ENCODE measurements around the gene RAD52. TPM values are rescaled to one million over a fixed set of nuclear protein-coding genes. Genes with fewer than 3 reads are reported as not detected.

The RAD52 gene
- total RNA-seq, 1 donor = 10.8 TPM

DNA sequence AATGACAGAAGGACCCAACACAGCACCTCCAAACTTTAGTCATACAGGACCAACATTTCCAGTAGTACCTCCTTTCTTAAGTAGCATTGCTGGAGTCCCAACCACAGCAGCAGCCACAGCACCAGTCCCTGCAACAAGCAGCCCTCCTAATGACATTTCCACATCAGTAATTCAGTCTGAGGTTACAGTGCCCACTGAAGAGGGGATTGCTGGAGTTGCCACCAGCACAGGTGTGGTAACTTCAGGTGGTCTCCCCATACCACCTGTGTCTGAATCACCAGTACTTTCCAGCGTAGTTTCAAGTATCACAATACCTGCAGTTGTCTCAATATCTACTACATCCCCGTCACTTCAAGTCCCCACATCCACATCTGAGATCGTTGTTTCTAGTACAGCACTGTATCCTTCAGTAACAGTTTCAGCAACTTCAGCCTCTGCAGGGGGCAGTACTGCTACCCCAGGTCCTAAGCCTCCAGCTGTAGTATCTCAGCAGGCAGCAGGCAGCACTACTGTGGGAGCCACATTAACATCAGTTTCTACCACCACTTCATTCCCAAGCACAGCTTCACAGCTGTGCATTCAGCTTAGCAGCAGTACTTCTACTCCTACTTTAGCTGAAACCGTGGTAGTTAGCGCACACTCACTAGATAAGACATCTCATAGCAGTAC is 64.6 kb downstream of the RAD52 start:
- no peak for DNase-seq (ENCODE audit: low read depth)
- no peak overlapping the region for H3K4me3 ChIP-seq (ENCODE audit: low read depth, low read length)
- TF ChIP-seq, protein P1, sequence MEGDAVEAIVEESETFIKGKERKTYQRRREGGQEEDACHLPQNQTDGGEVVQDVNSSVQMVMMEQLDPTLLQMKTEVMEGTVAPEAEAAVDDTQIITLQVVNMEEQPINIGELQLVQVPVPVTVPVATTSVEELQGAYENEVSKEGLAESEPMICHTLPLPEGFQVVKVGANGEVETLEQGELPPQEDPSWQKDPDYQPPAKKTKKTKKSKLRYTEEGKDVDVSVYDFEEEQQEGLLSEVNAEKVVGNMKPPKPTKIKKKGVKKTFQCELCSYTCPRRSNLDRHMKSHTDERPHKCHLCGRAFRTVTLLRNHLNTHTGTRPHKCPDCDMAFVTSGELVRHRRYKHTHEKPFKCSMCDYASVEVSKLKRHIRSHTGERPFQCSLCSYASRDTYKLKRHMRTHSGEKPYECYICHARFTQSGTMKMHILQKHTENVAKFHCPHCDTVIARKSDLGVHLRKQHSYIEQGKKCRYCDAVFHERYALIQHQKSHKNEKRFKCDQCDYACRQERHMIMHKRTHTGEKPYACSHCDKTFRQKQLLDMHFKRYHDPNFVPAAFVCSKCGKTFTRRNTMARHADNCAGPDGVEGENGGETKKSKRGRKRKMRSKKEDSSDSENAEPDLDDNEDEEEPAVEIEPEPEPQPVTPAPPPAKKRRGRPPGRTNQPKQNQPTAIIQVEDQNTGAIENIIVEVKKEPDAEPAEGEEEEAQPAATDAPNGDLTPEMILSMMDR (IDR thresholded peaks at IDR 0.05; ENCODE audit: insufficient read depth, low read length) = no peak

DNA sequence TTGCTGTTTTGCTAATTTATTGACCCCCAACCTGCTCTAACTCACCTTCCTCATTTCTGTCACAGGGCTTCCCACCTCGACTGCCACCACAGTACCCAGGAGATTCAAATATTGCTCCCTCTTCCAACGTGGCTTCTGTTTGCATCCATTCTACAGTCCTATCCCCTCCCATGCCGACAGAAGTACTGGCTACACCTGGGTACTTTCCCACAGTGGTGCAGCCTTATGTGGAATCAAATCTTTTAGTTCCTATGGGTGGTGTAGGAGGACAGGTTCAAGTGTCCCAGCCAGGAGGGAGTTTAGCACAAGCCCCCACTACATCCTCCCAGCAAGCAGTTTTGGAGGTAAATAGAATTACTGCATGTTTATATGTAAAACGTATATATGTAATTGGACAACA is 68.8 kb downstream of the RAD52 start:
- no peak overlapping the region for H3K4me3 ChIP-seq (ENCODE audit: low read depth, low read length)
- TF ChIP-seq, protein P1 (IDR thresholded peaks at IDR 0.05; ENCODE audit: insufficient read depth, low read length) = no peak
- no peak for DNase-seq (ENCODE audit: low read depth)

DNA sequence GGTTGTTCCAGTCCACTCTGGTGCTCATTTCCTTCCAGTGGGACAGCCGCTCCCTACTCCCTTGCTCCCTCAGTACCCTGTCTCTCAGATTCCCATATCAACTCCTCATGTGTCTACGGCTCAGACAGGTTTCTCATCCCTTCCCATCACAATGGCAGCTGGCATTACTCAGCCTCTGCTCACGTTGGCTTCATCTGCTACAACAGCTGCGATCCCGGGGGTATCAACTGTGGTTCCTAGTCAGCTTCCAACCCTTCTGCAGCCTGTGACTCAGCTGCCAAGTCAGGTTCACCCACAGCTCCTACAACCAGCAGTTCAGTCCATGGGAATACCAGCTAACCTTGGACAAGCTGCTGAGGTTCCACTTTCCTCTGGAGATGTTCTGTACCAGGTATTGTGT is 69.9 kb downstream of the RAD52 start:
- DNase-seq (ENCODE audit: low read depth) = peak; percentile 53
- H3K4me3 ChIP-seq (ENCODE audit: low read depth, low read length) = no peak overlapping the region
- TF ChIP-seq, protein P1 (IDR thresholded peaks at IDR 0.05; ENCODE audit: insufficient read depth, low read length) = no peak

DNA sequence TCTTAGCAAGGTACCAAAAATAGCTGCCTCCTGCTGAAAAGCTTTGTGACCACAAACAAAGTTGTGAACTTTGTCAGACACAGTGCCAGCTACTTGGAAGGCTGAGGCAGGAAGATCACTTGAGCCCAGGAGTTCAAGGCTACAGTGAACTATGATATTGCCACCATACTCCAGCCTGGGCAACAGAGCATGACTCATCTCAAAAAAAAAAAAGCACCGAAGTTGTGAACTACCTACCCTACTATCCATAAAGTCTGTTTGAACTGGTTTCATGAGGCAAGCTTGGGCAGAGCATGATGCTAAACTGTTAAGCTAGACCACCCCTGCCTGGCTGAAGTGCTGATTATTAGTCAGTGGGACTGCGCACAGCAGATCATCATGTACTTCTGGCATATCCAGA is 75.5 kb downstream of the RAD52 start:
- no peak for DNase-seq (ENCODE audit: low read depth)
- H3K4me3 ChIP-seq (ENCODE audit: low read depth, low read length) = no peak overlapping the region
- TF ChIP-seq, protein P1 (IDR thresholded peaks at IDR 0.05; ENCODE audit: insufficient read depth, low read length) = no peak

DNA sequence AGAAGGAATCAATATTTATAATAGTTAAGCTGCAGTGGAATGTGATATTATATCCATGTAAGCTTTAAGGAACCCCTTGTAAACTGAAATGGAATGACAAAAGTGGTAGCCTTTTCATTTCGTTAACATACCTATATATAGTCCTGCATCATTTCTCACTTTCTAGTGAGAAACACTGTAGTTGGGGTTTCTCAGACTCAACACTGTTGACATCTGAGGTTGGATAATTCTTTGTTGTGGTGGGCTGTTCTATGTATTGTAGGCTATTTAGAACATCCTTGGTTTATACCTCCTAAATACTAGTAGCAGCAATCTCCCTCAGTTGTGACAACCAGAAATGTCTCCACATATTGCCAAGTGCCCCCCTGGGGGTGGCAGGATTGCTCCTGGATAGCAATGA is 79.1 kb downstream of the RAD52 start:
- no peak for DNase-seq (ENCODE audit: low read depth)
- TF ChIP-seq, protein P1 (IDR thresholded peaks at IDR 0.05; ENCODE audit: insufficient read depth, low read length) = no peak
- no peak overlapping the region for H3K4me3 ChIP-seq (ENCODE audit: low read depth, low read length)

DNA sequence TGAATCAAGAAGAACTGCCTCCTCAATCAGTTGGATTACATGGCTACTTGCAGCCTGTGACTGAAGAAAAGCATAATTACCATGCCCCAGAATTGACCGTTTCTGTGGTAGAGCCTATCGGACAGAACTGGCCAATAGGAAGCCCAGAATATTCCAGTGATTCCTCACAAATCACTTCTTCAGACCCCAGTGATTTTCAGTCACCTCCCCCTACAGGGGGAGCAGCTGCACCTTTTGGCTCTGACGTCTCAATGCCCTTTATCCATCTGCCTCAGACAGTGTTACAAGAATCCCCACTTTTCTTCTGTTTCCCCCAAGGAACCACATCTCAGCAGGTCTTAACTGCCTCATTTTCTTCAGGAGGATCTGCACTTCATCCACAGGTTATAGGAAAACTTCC is 80.8 kb downstream of the RAD52 start:
- H3K4me3 ChIP-seq (ENCODE audit: low read depth, low read length) = no peak overlapping the region
- TF ChIP-seq, protein P1 (IDR thresholded peaks at IDR 0.05; ENCODE audit: insufficient read depth, low read length) = no peak
- DNase-seq (ENCODE audit: low read depth) = no peak

DNA sequence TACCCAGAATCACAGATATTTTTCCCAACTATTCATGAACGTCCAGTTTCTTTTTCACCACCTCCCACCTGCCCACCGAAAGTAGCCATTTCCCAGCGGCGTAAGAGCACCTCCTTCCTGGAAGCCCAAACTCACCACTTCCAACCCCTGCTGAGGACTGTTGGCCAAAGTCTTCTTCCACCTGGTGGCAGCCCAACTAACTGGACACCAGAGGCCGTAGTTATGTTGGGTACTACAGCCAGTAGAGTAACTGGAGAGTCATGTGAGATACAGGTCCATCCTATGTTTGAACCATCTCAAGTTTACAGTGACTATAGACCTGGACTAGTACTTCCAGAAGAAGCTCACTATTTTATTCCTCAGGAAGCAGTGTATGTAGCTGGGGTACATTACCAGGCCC is 81.6 kb downstream of the RAD52 start:
- no peak for DNase-seq (ENCODE audit: low read depth)
- TF ChIP-seq, protein P1 (IDR thresholded peaks at IDR 0.05; ENCODE audit: insufficient read depth, low read length) = no peak
- no peak overlapping the region for H3K4me3 ChIP-seq (ENCODE audit: low read depth, low read length)
